CMK (cell line): ENCODE results near the gene IL18RAP.

Experiments
- DNase-seq: peaks from one replicate; pipeline ENCODE4 v3.0.0-alpha.2; 2010; ENCODE audit warnings: low read depth

Gene IL18RAP

DNA sequence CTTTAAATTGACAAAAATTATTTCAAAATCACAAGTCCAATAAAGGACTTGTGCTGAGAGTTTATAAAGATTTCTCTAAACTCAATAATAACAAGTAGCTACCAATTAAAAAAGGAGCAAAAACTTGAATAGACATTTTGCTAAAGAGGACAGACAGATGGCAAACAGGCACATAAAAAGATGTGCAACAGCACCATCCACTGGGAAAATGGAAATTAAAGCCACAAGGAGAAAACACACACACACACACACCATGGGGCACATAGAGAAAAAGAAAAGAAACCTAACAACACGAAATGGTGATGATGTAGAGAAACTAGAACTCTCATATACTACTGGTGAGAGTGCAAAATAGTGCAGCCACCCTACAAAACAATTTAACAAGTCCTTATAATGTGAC lies 37.5 kb downstream of the IL18RAP start:
- no peak for DNase-seq

DNA sequence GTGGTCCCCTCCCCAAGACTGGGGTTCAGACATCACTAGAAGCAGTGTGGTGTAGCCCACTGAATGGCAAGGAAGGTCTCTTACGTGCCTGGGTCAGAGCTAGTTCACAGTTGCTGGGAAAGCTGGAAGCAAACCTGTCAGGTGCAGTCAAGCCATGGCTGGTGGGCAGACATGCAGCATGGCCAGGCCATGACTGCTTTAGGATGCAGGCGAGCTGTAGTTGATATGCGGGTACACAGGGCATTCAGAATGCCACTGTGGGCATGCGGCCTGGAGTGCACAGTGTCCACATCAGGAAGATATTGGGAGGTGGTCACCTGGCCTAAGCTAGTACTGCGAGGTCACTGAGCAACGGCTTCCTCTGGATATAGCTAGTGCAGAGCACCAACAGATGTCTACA lies 38.2 kb downstream of the IL18RAP start:
- no peak for DNase-seq

DNA sequence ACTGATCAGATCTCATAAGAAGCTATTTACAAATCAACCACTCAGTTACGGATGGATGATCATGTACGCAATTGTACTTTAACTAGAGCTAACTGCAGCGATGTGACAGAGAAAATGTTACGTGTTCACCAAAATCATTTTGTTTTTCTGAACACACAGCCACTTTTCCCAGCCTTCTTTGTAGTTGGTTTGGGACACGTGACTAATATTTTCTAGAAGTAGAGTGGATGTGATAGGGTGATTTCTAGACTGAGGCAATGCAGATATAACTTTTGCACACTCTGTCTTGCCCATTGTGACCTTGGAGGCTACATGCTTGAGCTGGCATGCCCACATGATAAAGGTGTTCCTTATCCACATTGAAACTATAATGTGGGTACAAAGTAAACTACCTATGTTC lies 40.2 kb downstream of the IL18RAP start:
- DNase-seq, result no peak

DNA sequence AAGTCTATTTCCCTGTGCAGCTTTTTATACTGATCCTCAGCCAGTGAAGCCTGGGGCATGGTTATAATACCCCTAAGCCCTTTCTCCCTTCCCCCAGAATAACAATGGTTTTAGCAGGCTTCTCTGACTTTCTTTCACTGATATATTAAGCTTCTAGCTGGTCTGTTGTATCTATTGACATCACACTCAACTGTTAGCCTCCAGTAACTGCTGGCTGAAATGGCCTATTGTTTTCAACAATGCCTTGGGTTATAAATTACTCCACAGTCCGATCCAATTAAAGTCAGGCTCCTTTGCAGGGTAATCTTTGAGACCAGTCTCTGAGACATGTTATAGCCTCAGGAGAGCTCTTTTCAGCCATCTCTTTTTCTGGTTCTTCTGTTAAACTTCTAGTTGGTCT lies 47.2 kb downstream of the IL18RAP start:
- DNase-seq, result no peak

DNA sequence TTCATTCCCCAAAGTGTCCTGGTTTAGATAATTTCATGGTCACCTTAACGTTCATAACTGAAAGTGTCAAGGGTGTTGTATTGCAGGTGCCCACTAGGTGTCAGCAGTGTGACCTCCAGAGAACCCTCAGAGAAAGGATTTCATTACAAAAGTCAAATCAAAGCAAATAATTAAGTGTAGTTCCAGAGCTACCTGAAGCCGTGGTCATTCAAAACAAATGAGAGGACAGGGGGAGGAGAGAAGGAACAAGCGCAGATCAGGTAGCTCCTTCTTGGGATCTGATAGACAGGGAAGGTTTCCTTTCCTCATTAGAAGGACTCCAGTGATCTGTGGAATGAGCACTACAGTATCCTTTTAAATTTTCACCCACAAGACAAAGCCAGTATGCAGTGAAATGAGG lies 50.1 kb downstream of the IL18RAP start, which contains the start of gene SLC9A4:
SLC9A4 (plus strand) TSS at position 207 of the 400 bp plus-strand sequence. CDS start 534 bp downstream, outside the sequence.
- DNase-seq, result peak; percentile 8

DNA sequence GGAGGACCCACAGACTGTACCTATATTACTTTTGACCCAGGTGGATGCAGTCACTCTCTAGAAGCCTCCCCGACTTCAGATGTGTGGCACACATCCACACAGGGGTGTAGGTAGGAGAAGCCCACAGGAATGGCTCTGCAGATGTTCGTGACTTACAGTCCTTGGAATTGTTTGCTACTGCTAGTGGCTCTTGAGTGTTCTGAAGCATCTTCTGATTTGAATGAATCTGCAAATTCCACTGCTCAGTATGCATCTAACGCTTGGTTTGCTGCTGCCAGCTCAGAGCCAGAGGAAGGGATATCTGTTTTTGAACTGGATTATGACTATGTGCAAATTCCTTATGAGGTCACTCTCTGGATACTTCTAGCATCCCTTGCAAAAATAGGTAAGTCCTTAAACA lies 50.7 kb downstream of the IL18RAP start:
- no peak for DNase-seq

DNA sequence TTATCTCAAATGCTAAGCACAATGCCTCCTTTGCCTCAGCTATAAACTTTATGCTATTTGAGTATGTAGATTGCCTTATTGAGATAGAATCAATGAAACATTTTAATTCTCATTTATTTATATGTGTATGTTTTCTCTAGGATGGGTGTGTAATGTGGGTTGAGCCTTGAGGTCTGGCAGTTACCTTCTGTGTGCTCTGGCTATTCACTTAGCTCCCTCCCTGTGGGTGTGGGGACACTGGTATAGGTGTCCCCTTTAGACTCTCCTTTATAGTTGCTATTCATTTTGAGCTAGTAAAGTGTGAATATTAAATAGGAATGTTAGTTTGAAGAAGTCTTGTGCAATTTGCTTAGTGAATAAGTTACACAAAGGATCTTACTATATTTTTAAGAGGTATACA lies 51.8 kb downstream of the IL18RAP start:
- no peak for DNase-seq

DNA sequence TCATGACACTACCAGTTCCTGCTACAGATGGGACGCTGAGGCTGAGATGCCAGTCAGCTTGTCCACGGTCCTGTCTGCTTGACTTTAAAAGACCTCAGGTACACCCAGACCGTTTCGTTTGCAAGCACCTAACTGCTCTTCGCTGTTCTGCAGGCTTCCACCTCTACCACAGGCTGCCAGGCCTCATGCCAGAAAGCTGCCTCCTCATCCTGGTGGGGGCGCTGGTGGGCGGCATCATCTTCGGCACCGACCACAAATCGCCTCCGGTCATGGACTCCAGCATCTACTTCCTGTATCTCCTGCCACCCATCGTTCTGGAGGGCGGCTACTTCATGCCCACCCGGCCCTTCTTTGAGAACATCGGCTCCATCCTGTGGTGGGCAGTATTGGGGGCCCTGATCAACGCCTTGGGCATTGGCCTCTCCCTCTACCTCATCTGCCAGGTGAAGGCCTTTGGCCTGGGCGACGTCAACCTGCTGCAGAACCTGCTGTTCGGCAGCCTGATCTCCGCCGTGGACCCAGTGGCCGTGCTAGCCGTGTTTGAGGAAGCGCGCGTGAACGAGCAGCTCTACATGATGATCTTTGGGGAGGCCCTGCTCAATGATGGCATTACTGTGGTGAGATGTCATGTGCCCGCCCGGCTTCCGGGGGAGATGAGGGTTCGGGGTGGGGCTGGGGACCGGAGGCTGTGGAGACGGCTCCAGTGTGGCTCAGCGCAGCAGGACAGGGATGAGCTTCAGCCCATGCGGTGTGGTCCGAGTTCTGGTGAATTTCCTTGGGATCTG lies 55.9 kb downstream of the IL18RAP start:
- DNase-seq, result no peak

DNA sequence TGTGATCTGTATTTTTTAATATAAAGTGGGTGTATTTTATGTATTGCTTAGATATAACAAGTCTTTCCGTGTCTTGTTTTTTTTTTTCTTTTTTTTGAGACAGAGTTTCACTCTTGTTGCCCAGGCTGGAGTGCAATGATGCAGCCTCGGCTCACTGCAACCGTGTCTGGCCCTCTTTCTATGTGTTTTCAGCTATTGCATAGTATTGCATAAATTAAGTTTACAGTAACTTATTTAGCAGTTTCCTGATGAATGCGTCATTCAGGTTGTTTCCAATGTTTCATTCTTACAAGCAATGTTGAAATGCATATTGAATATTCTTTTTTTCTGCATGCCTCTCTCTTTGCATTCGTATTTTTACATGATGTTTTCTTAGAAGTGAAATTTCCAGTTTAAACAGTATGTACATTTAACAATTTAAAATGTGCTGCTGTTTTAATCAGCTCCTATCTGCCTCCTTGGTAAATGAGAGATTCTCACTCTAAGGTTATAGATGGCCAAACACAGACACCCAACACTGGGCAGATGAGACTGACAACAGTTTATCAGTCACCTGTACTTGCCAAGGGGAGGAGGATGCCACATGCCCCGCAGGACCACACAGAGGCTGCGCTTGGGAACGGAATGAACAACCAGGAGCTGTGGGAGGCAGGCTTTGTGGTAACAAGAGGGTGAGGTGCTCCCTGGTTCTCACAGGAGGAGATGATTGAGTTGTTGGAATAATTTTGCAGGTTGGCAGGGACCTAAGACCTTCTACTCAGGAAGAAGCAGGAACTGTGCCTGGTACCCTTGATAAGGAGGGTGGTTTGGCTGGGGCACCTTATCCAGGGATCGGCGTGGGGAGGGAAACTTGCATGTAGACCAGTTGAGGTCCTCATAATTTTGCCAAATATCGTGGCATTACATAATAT lies 57.6 kb downstream of the IL18RAP start:
- no peak for DNase-seq

DNA sequence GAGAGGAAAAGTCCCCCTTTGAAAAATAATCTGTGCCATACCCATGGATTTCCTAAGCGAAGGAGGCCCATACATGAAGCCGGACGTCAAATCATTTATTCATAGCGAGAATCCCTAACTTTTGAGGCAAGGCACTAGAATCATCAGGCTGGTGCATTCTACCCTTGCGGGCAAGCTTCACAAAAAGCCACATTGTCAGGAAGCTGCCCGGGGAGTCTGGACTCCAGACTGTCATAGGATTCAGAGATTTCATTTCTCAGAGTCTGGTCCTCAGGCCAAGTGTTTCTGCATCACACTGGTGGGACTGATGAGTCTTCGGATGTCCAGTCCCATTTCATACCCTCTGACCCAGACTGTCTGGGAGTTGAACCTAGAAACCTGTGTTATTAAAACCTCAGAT lies 59.0 kb downstream of the IL18RAP start:
- no peak for DNase-seq

DNA sequence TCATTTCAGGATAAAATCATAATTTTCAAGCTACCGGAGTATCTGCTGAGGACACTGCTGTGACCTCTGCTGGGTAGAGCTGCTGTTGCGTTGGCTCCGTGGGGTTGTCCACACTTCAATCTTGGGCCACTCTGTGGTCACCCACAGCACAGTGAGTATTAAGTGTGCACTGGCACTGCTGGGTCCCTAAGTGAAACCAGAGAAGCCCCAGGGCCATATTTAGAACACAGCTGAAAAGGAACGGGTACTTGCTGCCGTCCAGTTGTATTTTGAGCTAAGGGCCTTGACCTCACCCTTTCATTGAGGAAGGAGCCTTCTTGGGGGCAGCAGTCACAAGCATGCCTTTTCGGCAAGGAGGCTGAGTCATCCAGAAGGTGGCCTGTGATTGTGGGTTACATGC lies 60.1 kb downstream of the IL18RAP start:
- no peak for DNase-seq

DNA sequence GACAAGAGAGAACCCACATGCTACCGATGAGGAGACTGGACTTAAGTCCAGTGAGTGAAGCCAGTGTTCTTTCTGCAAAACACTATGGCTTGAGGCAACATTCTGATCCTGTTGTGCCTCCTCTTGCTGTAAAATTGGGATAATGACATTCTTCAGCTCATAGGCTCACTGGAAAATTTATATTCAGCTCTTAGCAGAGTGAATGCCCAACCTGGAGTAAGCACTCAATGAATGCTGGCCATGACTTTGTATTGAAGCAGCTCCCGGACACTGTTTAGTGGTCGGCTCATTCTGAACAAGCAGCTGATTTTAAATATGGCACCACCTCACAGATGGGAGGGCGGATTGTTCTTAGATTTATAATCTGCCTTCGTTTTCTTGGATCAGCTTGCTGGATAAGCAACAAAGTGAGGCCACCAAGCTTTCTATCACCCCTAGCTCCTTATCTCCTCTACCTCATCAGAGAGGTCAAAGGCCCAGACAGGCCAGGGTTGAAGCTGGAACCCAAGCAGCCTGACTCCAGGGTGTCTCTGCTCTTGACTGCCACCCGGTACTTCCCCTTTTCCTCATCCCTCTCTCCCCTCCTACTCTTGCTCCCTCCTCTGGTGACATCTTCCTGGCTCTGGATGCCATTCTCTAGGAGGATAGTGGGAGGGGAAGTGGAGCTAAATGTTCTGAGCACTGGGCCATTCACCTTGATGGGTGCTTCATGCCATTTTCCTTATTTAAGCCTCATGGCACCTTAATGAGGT lies 61.5 kb downstream of the IL18RAP start:
- no peak for DNase-seq

DNA sequence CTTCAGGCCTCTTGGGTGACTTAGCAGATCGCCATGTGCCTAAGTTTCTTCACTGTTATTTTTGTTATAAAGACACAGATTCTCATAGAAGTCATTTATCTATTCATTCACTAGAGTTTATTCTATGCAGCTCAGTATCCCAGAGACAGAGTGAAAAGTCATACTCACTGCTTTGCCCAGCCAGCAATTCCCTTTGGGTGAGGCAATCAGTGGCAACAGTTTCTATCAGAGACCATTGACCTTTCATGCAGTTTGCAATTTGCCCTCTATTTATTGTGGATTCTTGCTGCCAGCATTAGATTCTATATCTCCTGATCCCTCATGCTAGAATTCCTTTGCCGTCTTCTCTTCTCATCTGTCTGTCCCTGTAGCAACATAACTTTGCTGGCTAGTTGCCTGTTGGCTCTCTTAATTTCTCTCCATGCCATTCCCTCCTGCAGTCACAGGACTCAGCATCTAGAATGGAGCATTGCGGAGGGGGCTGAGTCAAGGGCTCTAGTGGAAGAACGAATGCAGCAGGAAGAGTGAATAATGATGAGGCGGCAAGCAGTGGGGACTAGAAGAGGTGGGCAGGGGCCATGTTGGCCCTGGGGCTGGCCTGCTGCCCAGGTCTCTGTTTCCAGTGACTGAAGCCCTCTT lies 62.3 kb downstream of the IL18RAP start:
- no peak for DNase-seq

DNA sequence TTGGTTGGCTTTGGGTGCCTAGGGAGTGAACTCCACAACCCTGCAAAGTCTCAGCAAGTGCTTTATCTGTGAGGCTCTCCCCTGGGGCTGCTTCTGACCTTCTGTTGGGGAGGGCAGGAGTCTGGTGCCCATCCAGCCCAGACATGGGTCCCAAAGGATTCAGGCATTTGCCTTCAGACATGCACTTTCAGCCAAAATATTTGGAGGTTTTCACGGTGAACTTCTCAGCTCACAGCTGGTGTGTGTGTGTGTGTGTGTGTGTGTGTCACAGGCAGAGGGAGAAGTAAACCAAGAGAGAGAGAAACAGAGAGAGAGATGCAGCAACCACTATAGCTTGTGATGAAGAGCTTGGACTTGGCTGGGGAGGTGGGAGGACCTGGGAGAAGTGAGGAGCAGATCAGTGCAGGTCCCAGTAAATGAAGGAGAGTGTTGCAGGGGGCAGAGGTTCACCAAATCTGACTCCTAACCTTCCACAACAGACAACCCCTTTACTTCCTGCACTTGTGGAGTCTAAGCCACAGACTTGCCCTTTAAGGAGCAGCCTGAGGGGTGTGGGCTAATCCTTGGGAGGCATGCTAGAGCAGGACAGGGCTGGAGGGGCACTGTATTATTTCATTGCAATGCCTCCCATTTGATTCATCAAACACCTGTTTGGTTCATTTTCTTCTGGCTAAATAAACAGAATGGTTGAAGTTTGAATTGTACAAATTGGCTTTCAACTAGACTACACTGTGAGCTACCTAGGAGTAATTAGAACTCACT lies 64.2 kb downstream of the IL18RAP start:
- no peak for DNase-seq

DNA sequence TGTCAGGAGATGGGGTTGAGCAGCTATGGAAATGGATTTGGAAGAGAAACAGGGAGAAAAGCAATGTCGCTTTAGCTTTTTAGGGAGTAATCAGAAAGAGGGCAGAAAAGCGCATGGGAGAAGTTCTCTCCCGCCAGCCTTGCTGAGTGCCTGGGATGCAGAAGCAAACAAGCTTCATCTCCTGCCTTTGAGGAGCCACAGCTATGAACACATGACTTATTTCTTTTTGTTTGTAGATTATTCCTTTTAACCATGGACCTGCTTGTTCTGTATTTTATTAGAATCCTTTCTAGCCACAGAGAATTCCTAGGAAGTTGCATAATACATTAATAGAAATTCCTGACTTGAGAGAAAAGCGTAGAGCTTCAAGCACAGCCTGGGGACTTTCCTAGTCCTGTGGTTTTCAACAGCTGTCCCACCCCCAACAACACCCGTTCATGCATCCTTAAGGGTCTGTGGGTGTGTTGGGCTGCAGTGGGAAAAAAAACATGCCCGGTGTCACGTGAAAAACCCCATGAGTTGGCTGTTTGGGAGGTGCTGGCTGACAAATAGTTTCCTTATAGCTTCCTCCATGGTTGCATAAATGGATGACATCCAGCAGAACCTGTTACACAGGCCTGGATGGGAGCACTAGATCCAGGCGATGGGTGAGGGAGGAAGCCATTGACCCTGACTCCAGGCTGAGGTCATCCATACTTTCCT lies 65.0 kb downstream of the IL18RAP start:
- DNase-seq, result no peak

DNA sequence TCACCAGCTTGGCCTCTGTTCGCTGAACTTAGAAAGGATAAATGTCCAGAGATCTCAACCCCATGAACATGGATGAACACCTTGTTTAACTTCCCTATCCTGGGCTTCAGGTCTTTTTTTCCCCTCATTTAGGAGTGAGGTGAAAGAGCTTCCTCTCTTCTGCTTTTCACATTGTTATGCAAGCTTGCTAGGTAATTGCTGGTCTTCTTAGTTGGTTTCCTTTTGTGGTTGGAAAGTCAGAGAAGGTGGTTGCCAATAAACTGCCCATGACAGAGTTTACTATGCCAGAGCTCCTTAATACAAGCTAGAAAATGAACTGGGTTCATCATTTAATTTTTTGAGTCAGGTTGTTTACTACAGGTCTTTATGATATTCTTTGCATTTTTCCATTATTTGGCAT lies 66.7 kb downstream of the IL18RAP start:
- DNase-seq, result no peak

DNA sequence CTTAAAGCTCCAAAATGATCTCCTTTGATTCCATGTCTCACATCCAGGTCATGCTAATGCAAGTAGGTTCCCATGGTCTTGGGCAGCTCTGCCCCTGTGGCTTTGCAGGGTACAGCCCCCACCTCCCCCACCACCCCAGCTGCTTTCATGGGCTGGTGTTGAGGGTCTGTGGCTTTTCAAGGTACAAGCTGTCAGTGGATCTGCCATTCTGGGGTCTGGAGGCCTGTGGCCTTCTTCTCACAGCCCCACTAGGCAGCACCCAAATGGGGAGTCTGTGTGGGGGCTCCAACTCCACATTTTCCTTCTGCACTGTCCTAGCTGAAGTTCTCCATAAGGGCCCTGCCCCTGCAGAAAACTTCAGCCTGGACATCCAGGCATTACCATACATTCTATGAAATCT lies 69.0 kb downstream of the IL18RAP start:
- DNase-seq, result no peak

DNA sequence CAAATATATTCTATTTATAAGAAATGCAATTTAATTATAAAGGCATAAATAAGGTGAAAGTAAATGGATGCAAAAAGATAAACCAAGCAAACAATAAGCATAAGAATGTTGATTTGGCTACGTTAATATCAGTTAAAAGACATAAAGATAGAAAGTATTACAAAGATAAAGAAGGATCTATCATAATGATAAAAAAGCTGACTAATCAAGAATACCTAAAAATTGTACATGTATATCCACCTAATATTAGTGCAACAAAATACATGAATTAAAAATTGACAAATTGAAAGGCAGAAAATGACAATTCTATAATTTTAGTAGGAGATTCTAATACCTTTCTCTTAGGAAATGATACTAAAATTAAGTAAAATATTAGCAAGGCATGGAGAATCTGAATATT lies 71.6 kb downstream of the IL18RAP start:
- DNase-seq, result no peak

DNA sequence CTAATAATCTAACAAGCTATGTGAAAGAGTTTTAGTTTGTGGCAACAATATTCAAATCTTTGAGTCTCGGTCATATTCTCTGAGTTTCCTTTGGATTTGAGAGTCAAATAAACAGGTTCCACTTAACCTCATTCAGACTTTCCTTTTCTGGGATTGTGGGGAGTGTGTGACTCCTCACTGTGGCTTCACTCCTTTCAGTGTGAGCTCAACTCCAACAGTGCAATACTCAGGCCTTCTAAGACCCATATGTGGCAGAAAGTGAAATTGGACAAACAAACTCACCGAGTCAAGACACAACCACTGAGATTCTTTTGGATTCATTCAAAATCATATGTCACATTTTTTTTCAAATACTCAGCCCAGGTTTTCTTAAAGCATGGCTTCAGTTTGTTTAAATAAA lies 75.5 kb downstream of the IL18RAP start:
- DNase-seq, result no peak

DNA sequence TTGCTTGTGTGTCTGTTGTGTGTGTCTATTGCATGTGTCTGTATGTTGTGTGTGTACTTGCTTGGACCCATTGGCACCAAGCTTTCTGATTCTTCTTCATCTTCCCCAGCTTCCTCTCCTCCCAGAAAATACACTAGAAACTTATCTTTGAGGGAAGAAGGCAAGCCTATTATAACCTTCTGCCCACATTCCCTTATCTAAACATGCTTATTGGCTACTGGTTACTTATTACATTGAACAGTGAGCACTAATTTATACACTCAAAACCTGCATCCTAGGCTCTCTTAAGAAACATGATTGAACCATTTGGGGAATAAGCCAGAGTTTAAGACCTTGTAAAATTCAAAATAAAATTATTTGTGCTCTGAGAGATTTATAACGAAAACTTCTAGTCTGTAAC lies 76.6 kb downstream of the IL18RAP start:
- DNase-seq, result no peak
